ENCODE results near the gene EDN1. TPM values are rescaled to one million over a fixed set of nuclear protein-coding genes. Genes with fewer than 3 reads are reported as not detected.
A peak's percentile ranks its signal among the peaks of the same experiment; 100 is the strongest.

Gene EDN1
- total and polyA plus RNA-seq, 2 donors (not counting 1 experiment from before 2014, with no cell fraction given) = 0.17 to 10.1 TPM

GRCh38 chr6:12249541-12250382, 40.4 kb upstream of the EDN1 start:
- Histone ChIP-seq H3K79me2 (ENCODE audit: control insufficient read depth, insufficient read depth, low read length) (no peaks in the 10 kb centered on the region), H2AFZ (ENCODE audit: low read length) (no peak overlapping the region), H3K9ac (ENCODE audit: insufficient read depth, low read length) (no peak overlapping the region), H3K4me3 (replicated peaks in 1 of 4; ENCODE audit: control extremely low read depth in 1 of 4, insufficient read depth in 1 of 4, low read depth in 3 of 4, low read length in 4 of 4) (no peak overlapping the region), H3K27ac (ENCODE audit: insufficient read depth, low read length) (no peak overlapping the region), H3K4me2 (ENCODE audit: extremely low read depth, insufficient read depth, low read length) (no peak overlapping the region), H3K4me1 (ENCODE audit: control insufficient read depth, extremely low read depth, insufficient read depth, low read length) (no peaks in the 10 kb centered on the region), H3K27me3 (ENCODE audit: control insufficient read depth, insufficient read depth, low read length) (no peaks in the 10 kb centered on the region), H3K36me3 (ENCODE audit: control insufficient read depth, insufficient read depth, low read length) (no peaks in the 10 kb centered on the region), H3K9me3 (ENCODE audit: control insufficient read depth, insufficient read depth, low read depth, low read length) (no peaks in the 10 kb centered on the region), H4K20me1 (ENCODE audit: control insufficient read depth, extremely low read depth, insufficient read depth, low read length) (no peaks in the 10 kb centered on the region)
- TF ChIP-seq EZH2 (IDR thresholded peaks at IDR 0.05; ENCODE audit: low read length, missing control alignments) (no peak), CTCF (conservative IDR thresholded peaks at IDR 0.05 in 1 of 2, IDR thresholded peaks at IDR 0.05 in 1 of 2; ENCODE audit: low read depth in 1 of 2, low read length in 2 of 2) (no peak)
- DNase-seq (ENCODE audit: low read depth in 2 of 2) = peak in 1 of 2 donors; percentile 10

- Histone ChIP-seq H3K79me2 (ENCODE audit: control insufficient read depth, insufficient read depth, low read length) (no peaks in the 10 kb centered on the region), H3K27ac (ENCODE audit: insufficient read depth, low read length) (no peak overlapping the region), H3K27me3 (ENCODE audit: control insufficient read depth, insufficient read depth, low read length) (no peaks in the 10 kb centered on the region), H3K4me2 (ENCODE audit: extremely low read depth, insufficient read depth, low read length) (no peak overlapping the region), H2AFZ (ENCODE audit: low read length) (no peak overlapping the region), H3K9ac (ENCODE audit: insufficient read depth, low read length) (no peak overlapping the region), H3K36me3 (ENCODE audit: control insufficient read depth, insufficient read depth, low read length) (no peaks in the 10 kb centered on the region), H4K20me1 (ENCODE audit: control insufficient read depth, extremely low read depth, insufficient read depth, low read length) (no peaks in the 10 kb centered on the region), H3K4me1 (ENCODE audit: control insufficient read depth, extremely low read depth, insufficient read depth, low read length) (no peaks in the 10 kb centered on the region), H3K4me3 (replicated peaks in 1 of 4; ENCODE audit: control extremely low read depth in 1 of 4, insufficient read depth in 1 of 4, low read depth in 3 of 4, low read length in 4 of 4) (no peak overlapping the region), H3K9me3 (ENCODE audit: control insufficient read depth, insufficient read depth, low read depth, low read length) (no peaks in the 10 kb centered on the region)
- DNase-seq (ENCODE audit: low read depth in 2 of 2) = no peak
- TF ChIP-seq EZH2 (IDR thresholded peaks at IDR 0.05; ENCODE audit: low read length, missing control alignments) (no peak), CTCF (conservative IDR thresholded peaks at IDR 0.05 in 1 of 2, IDR thresholded peaks at IDR 0.05 in 1 of 2; ENCODE audit: low read depth in 1 of 2, low read length in 2 of 2) (no peak)
Measured at GRCh38 chr6:12250383-12250770, 39.8 kb upstream of the EDN1 start.

- no peaks in the 10 kb centered on the region for H4K20me1 ChIP-seq (ENCODE audit: control insufficient read depth, extremely low read depth, insufficient read depth, low read length)
- H3K4me3 ChIP-seq (replicated peaks in 1 of 4; ENCODE audit: control extremely low read depth in 1 of 4, insufficient read depth in 1 of 4, low read depth in 3 of 4, low read length in 4 of 4) = no peak overlapping the region
- no peak overlapping the region for H3K27ac ChIP-seq (ENCODE audit: insufficient read depth, low read length)
- no peak overlapping the region for H3K9ac ChIP-seq (ENCODE audit: insufficient read depth, low read length)
- no peaks in the 10 kb centered on the region for H3K27me3 ChIP-seq (ENCODE audit: control insufficient read depth, insufficient read depth, low read length)
- no peak overlapping the region for H3K4me2 ChIP-seq (ENCODE audit: extremely low read depth, insufficient read depth, low read length)
- H3K79me2 ChIP-seq (ENCODE audit: control insufficient read depth, insufficient read depth, low read length) = no peaks in the 10 kb centered on the region
- H2AFZ ChIP-seq (ENCODE audit: low read length) = no peak overlapping the region
- H3K36me3 ChIP-seq (ENCODE audit: control insufficient read depth, insufficient read depth, low read length) = no peaks in the 10 kb centered on the region
- no peak for DNase-seq (ENCODE audit: low read depth in 2 of 2)
- H3K9me3 ChIP-seq (ENCODE audit: control insufficient read depth, insufficient read depth, low read depth, low read length) = no peaks in the 10 kb centered on the region
- TF ChIP-seq EZH2 (IDR thresholded peaks at IDR 0.05; ENCODE audit: low read length, missing control alignments) (no peak), CTCF (conservative IDR thresholded peaks at IDR 0.05 in 1 of 2, IDR thresholded peaks at IDR 0.05 in 1 of 2; ENCODE audit: low read depth in 1 of 2, low read length in 2 of 2) (no peak)
- H3K4me1 ChIP-seq (ENCODE audit: control insufficient read depth, extremely low read depth, insufficient read depth, low read length) = no peaks in the 10 kb centered on the region
Measured at GRCh38 chr6:12254210-12254609, 36.0 kb upstream of the EDN1 start.

Measured in fibroblast of lung (primary cell).